Peyer's patch (tissue), 4 donors: Measurements from ENCODE around the gene STYK1.

ENCODE experiments used
- POLR2A ChIP-seq, 2 donors: fragments of 450-650 bp; IDR thresholded peaks; one replicate each; pipeline ENCODE4 v1.5.1; 2017; ENCODE audit warnings: antibody characterized with exemption in 2 of 2, mild to moderate bottlenecking in 2 of 2, moderate library complexity in 2 of 2
- TF ChIP-seq, protein P1 (sequence below), 6 experiments: fragments of 450-650 bp in 4 of 6; fragments of 200-600 bp in 2 of 6; sonication (generic) in 1 of 6; IDR thresholded peaks; one replicate each; pipeline ENCODE4 v1.5.1; 2017 to 2019; ENCODE audit warnings: antibody characterized with exemption in 6 of 6, mild to moderate bottlenecking in 3 of 6, moderate library complexity in 1 of 6

DNA sequence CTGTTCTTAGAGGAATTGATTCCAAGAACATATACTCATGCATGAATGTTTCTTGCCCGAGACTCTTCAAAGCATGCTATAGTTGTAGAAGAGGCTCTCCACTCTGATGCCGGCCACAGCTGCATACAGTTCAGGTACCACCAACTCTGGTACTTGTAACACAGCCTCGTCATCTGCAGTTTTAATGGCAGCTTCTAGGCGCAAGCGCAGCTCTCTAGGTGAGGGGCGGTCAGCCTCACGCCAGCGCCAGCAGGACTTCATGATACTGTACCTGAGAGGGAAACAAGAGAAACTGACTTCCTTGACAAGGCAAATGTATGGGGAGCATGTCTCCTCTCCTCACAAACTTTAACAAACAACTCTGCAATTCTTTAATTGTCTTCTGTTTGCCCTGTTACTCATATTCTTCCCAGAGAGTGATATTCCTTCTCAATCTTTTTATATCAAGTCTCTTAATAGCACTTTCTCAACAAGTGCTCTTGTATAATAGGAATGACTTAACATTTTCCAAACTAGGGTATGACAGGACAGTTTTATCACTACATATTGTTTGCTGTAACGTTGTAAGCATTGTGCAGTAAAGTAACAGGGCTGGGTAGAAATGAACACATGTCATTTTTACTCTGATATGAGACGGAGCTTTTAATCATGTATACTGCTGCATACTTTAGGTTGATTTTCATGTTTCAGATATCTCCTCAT, 53.6 kb downstream of the STYK1 start:
- TF ChIP-seq, protein P1, sequence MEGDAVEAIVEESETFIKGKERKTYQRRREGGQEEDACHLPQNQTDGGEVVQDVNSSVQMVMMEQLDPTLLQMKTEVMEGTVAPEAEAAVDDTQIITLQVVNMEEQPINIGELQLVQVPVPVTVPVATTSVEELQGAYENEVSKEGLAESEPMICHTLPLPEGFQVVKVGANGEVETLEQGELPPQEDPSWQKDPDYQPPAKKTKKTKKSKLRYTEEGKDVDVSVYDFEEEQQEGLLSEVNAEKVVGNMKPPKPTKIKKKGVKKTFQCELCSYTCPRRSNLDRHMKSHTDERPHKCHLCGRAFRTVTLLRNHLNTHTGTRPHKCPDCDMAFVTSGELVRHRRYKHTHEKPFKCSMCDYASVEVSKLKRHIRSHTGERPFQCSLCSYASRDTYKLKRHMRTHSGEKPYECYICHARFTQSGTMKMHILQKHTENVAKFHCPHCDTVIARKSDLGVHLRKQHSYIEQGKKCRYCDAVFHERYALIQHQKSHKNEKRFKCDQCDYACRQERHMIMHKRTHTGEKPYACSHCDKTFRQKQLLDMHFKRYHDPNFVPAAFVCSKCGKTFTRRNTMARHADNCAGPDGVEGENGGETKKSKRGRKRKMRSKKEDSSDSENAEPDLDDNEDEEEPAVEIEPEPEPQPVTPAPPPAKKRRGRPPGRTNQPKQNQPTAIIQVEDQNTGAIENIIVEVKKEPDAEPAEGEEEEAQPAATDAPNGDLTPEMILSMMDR (IDR thresholded peaks at IDR 0.05) = no peak
- no peak for TF ChIP-seq POLR2A (IDR thresholded peaks at IDR 0.05)
